Uterus (tissue), 4 donors: Measurements from ENCODE around the gene RAD51B. TPM values are rescaled to one million over a fixed set of nuclear protein-coding genes. Genes with fewer than 3 reads are reported as not detected.
A peak's percentile ranks its signal among the peaks of the same experiment; 100 is the strongest.
"Not testable (repeated sequence)": the region's sequence is repeated elsewhere in the genome, so short reads cannot be mapped to it uniquely, and the experiment has no call there.

Source experiments
- DNase-seq, 2 donors: peaks; one replicate each; pipeline ENCODE4 v3.0.0-alpha.2; 2019 to 2020
- H3K27ac ChIP-seq, 2 donors: fragments of 200-600 bp; sonication (generic); 1 replicate in 1 of 2; 2 replicates in 1 of 2; pipeline ENCODE4 v1.5.1; 2016 to 2018
- H3K27me3 ChIP-seq, 2 donors: fragments of 200-600 bp; sonication (generic); one replicate each; pipeline ENCODE4 v1.5.1; 2018 to 2019; ENCODE audit warnings: control low read depth in 1 of 2
- H3K36me3 ChIP-seq, 2 donors: fragments of 200-600 bp; sonication (generic); one replicate each; pipeline ENCODE4 v1.5.1; 2019; ENCODE audit warnings: control low read depth in 1 of 2
- H3K4me1 ChIP-seq, 2 donors: fragments of 200-600 bp; sonication (generic); one replicate each; pipeline ENCODE4 v1.5.1; 2018 to 2019; ENCODE audit warnings: control low read depth in 1 of 2
- H3K4me3 ChIP-seq, 2 donors: fragments of 200-600 bp; sonication (generic); 1 replicate in 1 of 2; 2 replicates in 1 of 2; pipeline ENCODE4 v1.5.1; 2018 to 2019; ENCODE audit warnings: mild to moderate bottlenecking in 1 of 2
- H3K9me3 ChIP-seq, 2 donors: fragments of 200-600 bp; sonication (generic); one replicate each; pipeline ENCODE4 v1.5.1; 2019; ENCODE audit warnings: control low read depth in 1 of 2
- POLR2A ChIP-seq, 2 donors: fragments of 450-650 bp; IDR thresholded peaks; one replicate each; pipeline ENCODE4 v1.6.1; 2016; ENCODE audit warnings: antibody characterized with exemption in 2 of 2, mild to moderate bottlenecking in 1 of 2, moderate library complexity in 1 of 2
- intact Hi-C: fragments of 100-400 bp; cut with DNase I; formaldehyde crosslinking; loops from one replicate; pipeline ENCODE4 v1.15.1; 2023; ENCODE audit warnings: low total_unique reads
- total RNA-seq, 4 donors: library from RNA; depleted of rRNA in 3 of 4; stranded (reverse); fragments of >200 nt in 3 of 4; gene quantifications; one replicate each; pipeline versions ENCODE4 v1.1.0 to v1.2.4, GENCODE V29; 2014 to 2023
- TF ChIP-seq, protein P1 (sequence below), 4 experiments: fragments of 200-600 bp in 2 of 4; fragments of 450-650 bp in 2 of 4; sonication (generic) in 2 of 4; IDR thresholded peaks; one replicate each; pipeline ENCODE4 v1.5.1; 2016 to 2019; ENCODE audit warnings: antibody characterized with exemption in 4 of 4, mild to moderate bottlenecking in 2 of 4, moderate library complexity in 1 of 4
- donor health status: DM: yes; HTN: yes; CAD: no.

The RAD51B gene
- total RNA-seq, 4 donors from 2014 or later, result 29.5 to 100.0 (median 70.3) TPM

DNA sequence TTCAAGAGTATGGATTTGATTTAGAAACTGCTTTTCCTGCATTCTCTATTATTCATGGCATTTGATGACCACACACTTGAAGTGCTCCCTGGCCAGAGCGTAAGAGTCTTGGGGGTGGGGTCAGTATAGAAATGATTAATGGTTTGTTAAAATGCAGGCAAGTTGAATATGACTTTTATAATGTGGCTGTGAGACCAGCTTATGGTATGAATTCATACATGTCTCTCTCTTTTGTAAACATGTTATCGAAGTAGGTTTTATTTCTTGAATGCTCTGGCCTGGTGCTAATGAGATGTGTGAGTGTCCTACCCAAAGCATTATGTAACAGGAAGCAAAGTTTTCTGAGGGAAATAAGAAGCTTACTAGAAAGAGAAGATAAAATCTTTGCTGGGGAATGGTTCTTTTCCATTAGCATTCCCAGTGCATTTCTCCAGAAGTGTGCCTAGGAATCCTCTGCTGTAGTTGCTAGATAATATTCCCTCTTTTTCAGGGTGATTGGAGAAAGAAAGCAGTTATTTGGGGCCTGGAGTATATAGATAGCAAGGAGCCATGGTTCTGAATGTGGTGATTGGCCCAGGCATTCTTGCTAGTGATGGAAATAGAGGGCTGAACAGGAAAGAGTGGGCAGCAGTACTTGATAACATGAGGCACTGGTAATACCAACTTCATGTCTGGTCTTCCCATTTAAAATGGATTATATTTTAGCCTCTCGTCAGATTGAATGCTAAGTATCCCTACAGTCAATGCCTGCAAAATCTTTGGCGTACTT, 289.7 kb downstream of the RAD51B start:
- TF ChIP-seq POLR2A (IDR thresholded peaks at IDR 0.05), result no peak
- TF ChIP-seq, protein P1, sequence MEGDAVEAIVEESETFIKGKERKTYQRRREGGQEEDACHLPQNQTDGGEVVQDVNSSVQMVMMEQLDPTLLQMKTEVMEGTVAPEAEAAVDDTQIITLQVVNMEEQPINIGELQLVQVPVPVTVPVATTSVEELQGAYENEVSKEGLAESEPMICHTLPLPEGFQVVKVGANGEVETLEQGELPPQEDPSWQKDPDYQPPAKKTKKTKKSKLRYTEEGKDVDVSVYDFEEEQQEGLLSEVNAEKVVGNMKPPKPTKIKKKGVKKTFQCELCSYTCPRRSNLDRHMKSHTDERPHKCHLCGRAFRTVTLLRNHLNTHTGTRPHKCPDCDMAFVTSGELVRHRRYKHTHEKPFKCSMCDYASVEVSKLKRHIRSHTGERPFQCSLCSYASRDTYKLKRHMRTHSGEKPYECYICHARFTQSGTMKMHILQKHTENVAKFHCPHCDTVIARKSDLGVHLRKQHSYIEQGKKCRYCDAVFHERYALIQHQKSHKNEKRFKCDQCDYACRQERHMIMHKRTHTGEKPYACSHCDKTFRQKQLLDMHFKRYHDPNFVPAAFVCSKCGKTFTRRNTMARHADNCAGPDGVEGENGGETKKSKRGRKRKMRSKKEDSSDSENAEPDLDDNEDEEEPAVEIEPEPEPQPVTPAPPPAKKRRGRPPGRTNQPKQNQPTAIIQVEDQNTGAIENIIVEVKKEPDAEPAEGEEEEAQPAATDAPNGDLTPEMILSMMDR (IDR thresholded peaks at IDR 0.05), result no peak
- Histone ChIP-seq H3K27ac (peak overlapping the region; percentile 48 to 62), H3K27me3 (no peaks in the 10 kb centered on the region), H3K4me3 (no peak overlapping the region), H3K4me1 (no peaks in the 10 kb centered on the region), H3K36me3 (no peaks in the 10 kb centered on the region), H3K9me3 (no peaks in the 10 kb centered on the region)
- no peak for DNase-seq
- intact Hi-C loops, result no loop called here

DNA sequence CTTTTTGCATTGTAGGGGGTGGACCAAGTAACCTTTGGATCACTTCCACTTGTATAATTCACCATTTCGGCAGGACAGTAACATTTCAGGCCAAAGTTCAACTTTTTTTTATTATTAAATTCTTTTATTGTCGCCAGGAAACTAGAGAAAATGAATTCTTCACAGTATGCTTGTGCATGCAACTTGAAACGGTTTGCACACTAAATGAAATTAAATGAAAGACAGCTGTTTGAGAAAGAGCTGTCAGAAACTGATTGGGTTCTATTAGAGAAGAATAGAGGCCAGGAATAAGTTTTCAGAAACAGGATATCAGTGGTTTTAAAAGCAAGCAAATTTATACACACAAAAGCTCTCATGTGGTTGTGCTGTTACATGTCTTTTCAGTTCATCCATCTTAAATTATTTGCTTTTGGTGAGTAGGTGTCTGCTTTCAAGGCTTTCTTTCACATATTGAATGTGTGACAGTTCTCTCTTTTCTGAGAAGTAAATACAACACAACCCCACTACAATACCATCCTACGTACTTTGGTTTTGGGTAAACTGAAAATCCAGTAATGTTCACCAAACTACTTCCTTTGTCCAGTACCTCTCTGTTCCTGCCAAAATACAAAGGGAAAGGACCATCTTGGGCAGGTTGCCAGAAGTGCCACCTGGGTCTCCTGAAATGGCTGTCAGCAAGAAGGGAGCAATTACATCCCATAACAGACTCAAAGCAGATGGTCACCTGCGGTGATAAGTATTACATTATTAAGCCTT, 291.7 kb downstream of the RAD51B start:
- no peak for DNase-seq
- Histone ChIP-seq H3K27me3 (no peaks in the 10 kb centered on the region), H3K36me3 (no peaks in the 10 kb centered on the region), H3K4me3 (no peak overlapping the region), H3K9me3 (no peaks in the 10 kb centered on the region), H3K4me1 (no peaks in the 10 kb centered on the region), H3K27ac (peak overlapping the region; percentile 48 to 62)
- TF ChIP-seq, protein P1 (IDR thresholded peaks at IDR 0.05), result no peak
- no peak for TF ChIP-seq POLR2A (IDR thresholded peaks at IDR 0.05)
- intact Hi-C loops, result no loop called here

DNA sequence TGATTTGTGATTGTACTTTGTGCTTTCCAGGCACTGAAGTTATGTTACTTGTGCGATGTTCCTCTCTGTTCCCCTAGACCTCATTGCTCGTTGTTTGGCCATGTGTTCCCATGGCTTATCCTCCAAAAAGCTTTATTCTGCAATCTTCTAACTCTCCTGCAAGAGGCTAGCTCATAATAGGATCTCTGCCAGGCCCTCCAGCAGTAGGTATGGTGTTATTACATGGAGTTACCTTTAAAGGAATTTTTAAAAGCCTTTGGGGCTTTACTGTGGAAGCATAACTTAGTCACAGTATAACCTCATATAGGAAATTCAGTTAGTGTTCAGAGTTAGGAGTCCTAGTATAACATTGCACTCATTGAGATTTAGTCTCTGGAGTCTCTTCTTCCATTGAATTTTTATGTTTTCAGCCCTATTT, 292.3 kb downstream of the RAD51B start:
- Histone ChIP-seq H3K4me3 (no peak overlapping the region), H3K27me3 (no peaks in the 10 kb centered on the region), H3K36me3 (no peaks in the 10 kb centered on the region), H3K27ac (peak overlapping the region; percentile 48 to 62), H3K9me3 (no peaks in the 10 kb centered on the region), H3K4me1 (no peaks in the 10 kb centered on the region)
- DNase-seq, result no peak
- intact Hi-C loops, result no loop called here
- no peak for TF ChIP-seq POLR2A (IDR thresholded peaks at IDR 0.05)
- TF ChIP-seq, protein P1 (IDR thresholded peaks at IDR 0.05), result no peak

DNA sequence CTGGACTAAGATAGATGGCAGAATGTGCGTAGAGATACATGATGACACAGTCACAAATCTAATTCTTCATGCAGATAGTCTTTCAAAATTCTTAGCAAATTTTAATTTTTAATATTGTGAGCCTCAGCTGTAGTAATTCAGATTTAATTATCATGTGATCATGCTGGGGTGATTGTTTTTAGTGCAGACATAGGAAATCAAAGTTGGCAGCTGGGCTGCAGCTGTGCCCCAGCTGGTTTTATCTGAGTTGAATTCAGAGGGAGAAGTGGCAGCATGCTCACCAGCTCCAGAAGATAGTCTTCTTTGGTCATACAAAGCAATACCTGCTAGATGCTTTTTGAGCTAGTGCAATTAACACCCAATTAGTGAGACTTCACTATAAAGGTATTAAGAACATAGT, 292.9 kb downstream of the RAD51B start:
- no peaks in the 10 kb centered on the region for H3K27me3 ChIP-seq
- H3K36me3 ChIP-seq, result no peaks in the 10 kb centered on the region
- H3K4me3 ChIP-seq, result no peak overlapping the region
- intact Hi-C loops, result no loop called here
- H3K9me3 ChIP-seq, result no peaks in the 10 kb centered on the region
- H3K27ac ChIP-seq, result no peak overlapping the region
- no peak for DNase-seq
- no peak for TF ChIP-seq POLR2A (IDR thresholded peaks at IDR 0.05)
- TF ChIP-seq, protein P1 (IDR thresholded peaks at IDR 0.05), result no peak
- no peaks in the 10 kb centered on the region for H3K4me1 ChIP-seq

DNA sequence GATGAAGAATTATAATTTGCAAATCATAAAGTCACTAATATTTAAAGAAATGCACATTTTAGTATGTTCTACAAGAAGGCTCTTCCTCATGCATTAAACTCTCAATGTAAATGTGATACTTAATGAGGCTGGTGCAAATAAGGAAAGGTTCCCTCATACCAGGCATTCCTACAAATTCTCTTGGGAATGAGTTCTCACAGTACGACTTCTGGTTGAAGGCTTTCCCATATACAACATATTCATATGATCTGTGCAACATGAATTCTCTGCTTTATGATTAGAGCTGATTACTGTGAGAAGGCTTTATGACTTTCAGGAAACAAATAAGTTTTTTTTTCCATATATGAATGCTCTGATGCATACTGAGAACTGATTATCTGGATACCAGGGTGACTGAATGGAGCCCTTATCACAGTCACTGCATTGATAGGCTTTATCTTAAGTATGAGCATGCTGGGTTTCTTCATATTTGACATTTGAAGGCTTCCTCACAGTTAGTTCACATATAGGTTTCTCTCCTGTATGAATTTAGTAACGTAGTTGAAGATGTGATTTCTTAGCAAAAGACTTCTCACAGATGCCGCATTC, 293.9 kb downstream of the RAD51B start:
- no peak for TF ChIP-seq POLR2A (IDR thresholded peaks at IDR 0.05)
- TF ChIP-seq, protein P1 (IDR thresholded peaks at IDR 0.05), result no peak
- Histone ChIP-seq H3K4me3 (no peak overlapping the region), H3K4me1 (no peaks in the 10 kb centered on the region), H3K9me3 (no peaks in the 10 kb centered on the region), H3K36me3 (no peaks in the 10 kb centered on the region), H3K27me3 (no peaks in the 10 kb centered on the region), H3K27ac (peak overlapping the region in 1 of 2 donors; percentile 9)
- intact Hi-C loops, result no loop called here
- DNase-seq, result no peak

DNA sequence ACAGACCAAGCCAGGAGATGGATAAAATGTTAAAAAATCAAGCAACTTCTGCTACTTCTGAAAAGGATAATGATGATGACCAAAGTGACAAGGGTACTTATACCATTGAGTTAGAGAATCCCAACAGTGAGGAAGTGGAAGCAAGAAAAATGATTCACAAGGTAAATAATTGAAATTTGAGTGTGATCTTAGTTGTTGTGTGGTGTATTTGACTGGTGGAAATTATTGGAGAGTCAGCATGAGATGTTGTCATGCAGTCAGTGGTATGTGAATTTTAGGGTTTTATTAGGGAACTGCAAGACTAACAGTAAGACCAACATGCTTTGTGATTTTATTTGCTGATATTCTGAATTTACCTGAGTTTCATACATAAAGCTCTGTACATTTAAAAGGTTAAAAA, 296.4 kb downstream of the RAD51B start:
- H3K9me3 ChIP-seq, H3K27me3 ChIP-seq, H3K4me1 ChIP-seq, H3K4me3 ChIP-seq, intact Hi-C loops, DNase-seq, H3K27ac ChIP-seq, H3K36me3 ChIP-seq: not testable (repeated sequence)
